ENCODE measurements around the gene PBX3. TPM values are rescaled to one million over a fixed set of nuclear protein-coding genes. Genes with fewer than 3 reads are reported as not detected.

Gene PBX3
- total RNA-seq, 1 donor from 2014 or later = 6.3 TPM

- H3K27me3 ChIP-seq (ENCODE audit: control insufficient read depth, insufficient read depth, low read length) = no peaks in the 10 kb centered on the region
- TF ChIP-seq CTCF (IDR thresholded peaks at IDR 0.05; ENCODE audit: insufficient read depth, low read length, severe bottlenecking) = no peak
- H3K36me3 ChIP-seq (ENCODE audit: control insufficient read depth, insufficient read depth, low read length) = peaks cover 2% of the 10 kb centered on the region
- FAIRE-seq (no peak), DNase-seq (ENCODE audit: low read depth) (no peak)
- no peak overlapping the region for H3K4me3 ChIP-seq (ENCODE audit: low read depth, low read length)
Measured at GRCh38 chr9:125965477-125965876, 218.3 kb downstream of the PBX3 start.

GRCh38 chr9:125966466-125966865, 219.3 kb downstream of the PBX3 start:
- H3K36me3 ChIP-seq (ENCODE audit: control insufficient read depth, insufficient read depth, low read length) = peaks cover 2% of the 10 kb centered on the region
- H3K27me3 ChIP-seq (ENCODE audit: control insufficient read depth, insufficient read depth, low read length) = no peaks in the 10 kb centered on the region
- H3K4me3 ChIP-seq (ENCODE audit: low read depth, low read length) = no peak overlapping the region
- DNase-seq (ENCODE audit: low read depth) (no peak), FAIRE-seq (no peak)
- TF ChIP-seq CTCF (IDR thresholded peaks at IDR 0.05; ENCODE audit: insufficient read depth, low read length, severe bottlenecking) = no peak

- H3K27me3 ChIP-seq (ENCODE audit: control insufficient read depth, insufficient read depth, low read length) = no peaks in the 10 kb centered on the region
- H3K4me3 ChIP-seq (ENCODE audit: low read depth, low read length) = no peak overlapping the region
- FAIRE-seq (no peak), DNase-seq (ENCODE audit: low read depth) (no peak)
- peaks cover 2% of the 10 kb centered on the region for H3K36me3 ChIP-seq (ENCODE audit: control insufficient read depth, insufficient read depth, low read length)
- no peak for TF ChIP-seq CTCF (IDR thresholded peaks at IDR 0.05; ENCODE audit: insufficient read depth, low read length, severe bottlenecking)
Measured at GRCh38 chr9:125966959-125967711, 220.0 kb downstream of the PBX3 start.

- TF ChIP-seq CTCF (IDR thresholded peaks at IDR 0.05; ENCODE audit: insufficient read depth, low read length, severe bottlenecking) = no peak
- DNase-seq (ENCODE audit: low read depth) = no peak
- H3K36me3 ChIP-seq (ENCODE audit: control insufficient read depth, insufficient read depth, low read length) = peaks cover 2% of the 10 kb centered on the region
- FAIRE-seq = no peak
- H3K27me3 ChIP-seq (ENCODE audit: control insufficient read depth, insufficient read depth, low read length) = no peaks in the 10 kb centered on the region
- no peak overlapping the region for H3K4me3 ChIP-seq (ENCODE audit: low read depth, low read length)
Measured at GRCh38 chr9:125968714-125969374, 221.7 kb downstream of the PBX3 start.

- Histone ChIP-seq H3K27me3 (ENCODE audit: control insufficient read depth, insufficient read depth, low read length) (no peaks in the 10 kb centered on the region), H3K4me3 (ENCODE audit: low read depth, low read length) (no peak overlapping the region), H3K36me3 (ENCODE audit: control insufficient read depth, insufficient read depth, low read length) (peaks cover 2% of the 10 kb centered on the region)
- DNase-seq (ENCODE audit: low read depth) = no peak
- TF ChIP-seq CTCF (IDR thresholded peaks at IDR 0.05; ENCODE audit: insufficient read depth, low read length, severe bottlenecking) = no peak
- FAIRE-seq = no peak
Measured at GRCh38 chr9:125969462-125969861, 222.3 kb downstream of the PBX3 start.

Measured in bronchial epithelial cell (primary cell).